ENCODE results near the gene BEND2.

Gene BEND2

GRCh38 chrX:18133605-18134004 lies 87.1 kb downstream of the BEND2 start:
- no peak for DNase-seq

- DNase-seq: no peak
Measured at GRCh38 chrX:18129690-18130089, 91.0 kb downstream of the BEND2 start.

GRCh38 chrX:18126971-18127370 lies 93.7 kb downstream of the BEND2 start:
- DNase-seq: no peak

GRCh38 chrX:18119856-18120255 lies 100.8 kb downstream of the BEND2 start:
- no peak for DNase-seq
